Breast epithelium (tissue), 3 donors: ENCODE data around the gene LCE3A.

Source experiments
- CTCF ChIP-seq, 3 donors: fragments of 450-650 bp; IDR thresholded peaks; one replicate each; pipeline ENCODE4 v1.5.1; 2016 to 2017; ENCODE audit warnings: antibody characterized with exemption in 3 of 3, mild to moderate bottlenecking in 3 of 3, moderate library complexity in 3 of 3
- POLR2A ChIP-seq: fragments of 450-650 bp; IDR thresholded peaks from one replicate; pipeline ENCODE4 v1.6.1; 2016; ENCODE audit warnings: antibody characterized with exemption, mild to moderate bottlenecking, moderate library complexity

- TF ChIP-seq CTCF (IDR thresholded peaks at IDR 0.05), result no peak
- no peak for TF ChIP-seq POLR2A
Observed at GRCh38 chr1:152667648-152668047, 44.7 kb upstream of the LCE3A start.
